ENCODE results near the gene LTC4S. TPM values are rescaled to one million over a fixed set of nuclear protein-coding genes. Genes with fewer than 3 reads are reported as not detected.

LTC4S gene

Small RNA genes lying within 50 kb of the gene (small RNA-seq; reads per million reads assigned to genes)
- gene MIR1229: not detected
